Endothelial cell of umbilical vein (primary cell): ENCODE results near the gene APCDD1. TPM values are rescaled to one million over a fixed set of nuclear protein-coding genes. Genes with fewer than 3 reads are reported as not detected.

Experiments
- BruUV-seq: library from RNA; stranded (reverse); fragments of 400-500 nt; replicated peaks from 2 replicates; lab custom pipeline; 2021; lab: Mats Ljungman, UMichigan
- CTCF ChIA-PET: fragments of 300-600, 350-600 bp; sonication (Branson Sonifier 250); formaldehyde crosslinking; loops from one replicate; lab custom pipeline; 2021; ENCODE audit warnings: antibody characterized with exemption, inconsistent platforms; lab: Charles Lee
- POLR2A ChIA-PET: fragments of 300-600, 350-600 bp; sonication (Branson Sonifier 250); formaldehyde crosslinking; loops from one replicate; lab custom pipeline; 2021; ENCODE audit warnings: antibody characterized with exemption, inconsistent platforms; lab: Charles Lee
- DNase-seq: peaks from one replicate; pipeline ENCODE4 v3.0.0-alpha.2; 2011; ENCODE audit warnings: low read depth, low spot score
- FAIRE-seq: peaks from 2 replicates; lab custom pipeline; 2011; peaks lifted over from hg19 to GRCh38; lab: Jason Lieb, UNC
- H2AFZ ChIP-seq: 2 replicates; pipeline ENCODE4 v1.6.0; 2012; ENCODE audit warnings: low read depth, low read length, control low read depth, inconsistent platforms
- H3K27ac ChIP-seq: 2 replicates; pipeline ENCODE4 v1.5.1; 2011; ENCODE audit warnings: low read depth, mild to moderate bottlenecking, control low read depth, low read length, moderate library complexity; ENCODE audit not compliant: insufficient read depth
- H3K27me3 ChIP-seq, 2 experiments: 2 replicates each; pipeline versions ENCODE4 v1.6.0 to v1.6.1; 2011; ENCODE audit warnings: low read length in 2 of 2, mixed read lengths in 1 of 2; ENCODE audit not compliant: control insufficient read depth in 2 of 2, insufficient read depth in 2 of 2
- H3K36me3 ChIP-seq, 2 experiments: 2 replicates in 1 of 2; 3 replicates in 1 of 2; pipeline ENCODE4 v1.5.1; 2011; ENCODE audit warnings: low read length in 2 of 2, mild to moderate bottlenecking in 1 of 2, moderate library complexity in 1 of 2; ENCODE audit not compliant: control insufficient read depth in 2 of 2, insufficient read depth in 2 of 2; ENCODE audit errors: extremely low read depth in 1 of 2
- H3K4me1 ChIP-seq: 3 replicates; pipeline ENCODE4 v1.5.1; 2011; ENCODE audit warnings: mild to moderate bottlenecking, low read length; ENCODE audit not compliant: control insufficient read depth, insufficient read depth; ENCODE audit errors: extremely low read depth
- H3K4me2 ChIP-seq: 2 replicates; pipeline ENCODE4 v1.6.1; 2011; ENCODE audit warnings: low read length, control low read depth, mixed read lengths; ENCODE audit not compliant: insufficient read depth
- H3K4me3 ChIP-seq, 3 experiments: fragments of 200-600 bp in 1 of 3; sonication (generic), shearing (Covaris generic) in 1 of 3; replicated peaks in 1 of 3; 2 replicates each; pipeline ENCODE4 v1.5.1; 2011 to 2016; ENCODE audit warnings: control low read depth in 3 of 3, low read length in 3 of 3, mild to moderate bottlenecking in 2 of 3, inconsistent platforms in 1 of 3, low read depth in 1 of 3, moderate library complexity in 1 of 3; ENCODE audit not compliant: insufficient read depth in 1 of 3
- H3K79me2 ChIP-seq: 2 replicates; pipeline ENCODE4 v1.6.0; 2012; ENCODE audit warnings: low read length, inconsistent platforms; ENCODE audit not compliant: control insufficient read depth, insufficient read depth
- H3K9ac ChIP-seq: replicated peaks from 2 replicates; pipeline ENCODE3; 2011; ENCODE audit warnings: low read length, control low read depth; ENCODE audit not compliant: insufficient read depth; ENCODE audit errors: extremely low read depth
- H3K9me1 ChIP-seq: replicated peaks from 3 replicates; pipeline ENCODE4 v1.6.0; 2011; ENCODE audit warnings: mild to moderate bottlenecking, low read length; ENCODE audit not compliant: control insufficient read depth, insufficient read depth; ENCODE audit errors: extremely low read depth
- H3K9me3 ChIP-seq: replicated peaks from 2 replicates; pipeline ENCODE4 v1.5.1; 2012; ENCODE audit warnings: low read length, inconsistent platforms; ENCODE audit not compliant: control insufficient read depth, insufficient read depth
- H4K20me1 ChIP-seq: replicated peaks from 2 replicates; pipeline ENCODE3; 2011; ENCODE audit warnings: mild to moderate bottlenecking, low read length; ENCODE audit not compliant: control insufficient read depth, insufficient read depth; ENCODE audit errors: extremely low read depth
- EZH2 ChIP-seq: IDR thresholded peaks from 2 replicates; pipeline ENCODE4 v1.6.1; 2012; ENCODE audit warnings: borderline replicate concordance, low read depth, mild to moderate bottlenecking, moderate library complexity, low read length, inconsistent platforms; ENCODE audit not compliant: severe bottlenecking
- FOS ChIP-seq: IDR thresholded peaks from 2 replicates; pipeline ENCODE4 v1.6.1; 2011; ENCODE audit warnings: mild to moderate bottlenecking, low read length, moderate library complexity, borderline replicate concordance; ENCODE audit not compliant: insufficient read depth
- GATA2 ChIP-seq: IDR thresholded peaks from 2 replicates; pipeline ENCODE4 v1.7.0; 2011; ENCODE audit warnings: low read depth, mild to moderate bottlenecking, moderate library complexity, mixed read lengths, low read length; ENCODE audit not compliant: insufficient read length, insufficient read depth
- JUN ChIP-seq: IDR thresholded peaks from 2 replicates; pipeline ENCODE4 v1.6.1; 2011; ENCODE audit warnings: borderline replicate concordance, low read depth; ENCODE audit not compliant: insufficient read length, insufficient read depth
- MYC ChIP-seq: IDR thresholded peaks from one replicate; pipeline ENCODE4 v1.6.1; 2011; ENCODE audit warnings: mild to moderate bottlenecking, low read depth, low read length
- POLR2A ChIP-seq: IDR thresholded peaks from 2 replicates; pipeline ENCODE4 v1.6.1; 2012; ENCODE audit warnings: low read depth, mild to moderate bottlenecking, control low read depth, low read length
- POLR2AphosphoS5 ChIP-seq: IDR thresholded peaks from 2 replicates; pipeline ENCODE4 v1.6.1; 2012; ENCODE audit warnings: low read depth, mild to moderate bottlenecking, control low read depth, low read length, moderate library complexity; ENCODE audit not compliant: insufficient read depth
- dilution Hi-C: fragments of 300-500 bp; cut with MboI; formaldehyde crosslinking; loops from one replicate; pipeline ENCODE4 v1.15.0; 2019; ENCODE audit warnings: low sequenced_read_pairs; ENCODE audit not compliant: extremely low pct_ligation_motif_present
- intact Hi-C: fragments of 100-400 bp; cut with micrococcal nuclease; formaldehyde crosslinking; loops from one replicate; pipeline ENCODE4 v1.10.0; 2022
- polyA plus RNA-seq, 4 experiments: library from polyadenylated mRNA; depleted of rRNA in 3 of 4; stranded (reverse) in 3 of 4; unstranded in 1 of 4; fragments of >200 nt; gene quantifications; 2 replicates each; pipeline versions ENCODE4 v1.2.1 to v1.2.3, GENCODE V29; 2011 to 2012; ENCODE audit warnings: missing spikeins in 1 of 4
- total RNA-seq: library from RNA; stranded (reverse); gene quantifications from 2 replicates; pipeline ENCODE4 v1.2.3, GENCODE V29; 2021
- TF ChIP-seq, protein P1 (sequence below), 2 donors: IDR thresholded peaks; 1 replicate in 1 of 2; 2 replicates in 1 of 2; pipeline ENCODE4 v1.5.1; 2011; ENCODE audit warnings: low read length in 2 of 2, mild to moderate bottlenecking in 2 of 2, moderate library complexity in 2 of 2, control low read depth in 1 of 2, inconsistent platforms in 1 of 2, low read depth in 1 of 2; ENCODE audit not compliant: insufficient read depth in 1 of 2; ENCODE audit errors: extremely low read depth in 1 of 2
- TF ChIP-seq, protein P2 (sequence below): IDR thresholded peaks from 2 replicates; pipeline ENCODE4 v1.6.1; 2011; ENCODE audit not compliant: insufficient read depth, insufficient read length

APCDD1 gene
- total and polyA plus RNA-seq, 2 donors (not counting 3 experiments of a cell fraction or from before 2014, with no cell fraction given): 0.95 to 1.4 TPM

DNA sequence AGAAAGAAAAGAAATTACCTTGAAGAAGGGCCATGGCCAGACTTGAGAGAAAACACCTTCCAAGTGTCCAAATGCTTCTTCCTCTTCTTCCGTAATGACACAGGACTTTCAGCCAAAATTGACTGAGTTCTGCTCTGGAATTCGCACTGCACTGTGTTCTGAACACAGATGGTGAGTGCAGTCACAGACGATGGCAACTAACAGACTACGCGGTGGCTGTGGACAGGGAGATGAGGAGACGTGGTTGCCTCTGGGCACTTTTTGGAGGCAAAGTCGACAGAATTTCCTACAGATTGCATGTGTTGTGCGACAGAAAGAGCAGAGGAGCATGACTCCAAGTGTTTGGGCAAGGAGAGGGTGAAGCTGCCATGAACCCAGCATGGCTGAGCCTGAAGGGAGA is 67.1 kb downstream of the APCDD1 start:
- FAIRE-seq (no peak), DNase-seq (no peak)
- H3K9me1 ChIP-seq: no peaks in the 10 kb centered on the region
- dilution Hi-C loops (loop anchor here (25.0 kb wide), 1 partner anchor 534 kb away; no protein-coding TSS in a partner anchor), intact Hi-C loops (loop anchor here (10.0 kb wide), 2 partner anchors 247 to 907 kb away; partner anchors contain the start of gene PPP4R1)
- H3K9ac ChIP-seq: no peak overlapping the region
- H3K9me3 ChIP-seq: no peaks in the 10 kb centered on the region
- no peak overlapping the region for H3K4me3 ChIP-seq
- TF ChIP-seq FOS: no peak
- TF ChIP-seq, protein P1, sequence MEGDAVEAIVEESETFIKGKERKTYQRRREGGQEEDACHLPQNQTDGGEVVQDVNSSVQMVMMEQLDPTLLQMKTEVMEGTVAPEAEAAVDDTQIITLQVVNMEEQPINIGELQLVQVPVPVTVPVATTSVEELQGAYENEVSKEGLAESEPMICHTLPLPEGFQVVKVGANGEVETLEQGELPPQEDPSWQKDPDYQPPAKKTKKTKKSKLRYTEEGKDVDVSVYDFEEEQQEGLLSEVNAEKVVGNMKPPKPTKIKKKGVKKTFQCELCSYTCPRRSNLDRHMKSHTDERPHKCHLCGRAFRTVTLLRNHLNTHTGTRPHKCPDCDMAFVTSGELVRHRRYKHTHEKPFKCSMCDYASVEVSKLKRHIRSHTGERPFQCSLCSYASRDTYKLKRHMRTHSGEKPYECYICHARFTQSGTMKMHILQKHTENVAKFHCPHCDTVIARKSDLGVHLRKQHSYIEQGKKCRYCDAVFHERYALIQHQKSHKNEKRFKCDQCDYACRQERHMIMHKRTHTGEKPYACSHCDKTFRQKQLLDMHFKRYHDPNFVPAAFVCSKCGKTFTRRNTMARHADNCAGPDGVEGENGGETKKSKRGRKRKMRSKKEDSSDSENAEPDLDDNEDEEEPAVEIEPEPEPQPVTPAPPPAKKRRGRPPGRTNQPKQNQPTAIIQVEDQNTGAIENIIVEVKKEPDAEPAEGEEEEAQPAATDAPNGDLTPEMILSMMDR (IDR thresholded peaks at IDR 0.05; ENCODE audit: extremely low read depth in 1 of 2, insufficient read depth in 1 of 2, low read depth in 1 of 2, low read length in 2 of 2): no peak
- H3K4me1 ChIP-seq: peaks cover 2% of the 10 kb centered on the region
- peaks cover 23 to 39% of the 10 kb centered on the region in 2 experiments for H3K27me3 ChIP-seq
- peaks cover 4% of the 10 kb centered on the region for H3K79me2 ChIP-seq
- no peak overlapping the region for H3K27ac ChIP-seq
- H4K20me1 ChIP-seq: no peaks in the 10 kb centered on the region
- no peak overlapping the region for H2AFZ ChIP-seq
- no peaks in the 10 kb centered on the region for H3K36me3 ChIP-seq
- no peak overlapping the region for H3K4me2 ChIP-seq
- ChIA-PET CTCF (interaction anchor here (2.1 to 2.3 kb wide), 2 partner anchors 489 to 550 kb away, joined by 9 to 21 read pairs; no protein-coding TSS in a partner anchor), POLR2A (no interaction called here)
- no TSS peak for BruUV-seq

DNA sequence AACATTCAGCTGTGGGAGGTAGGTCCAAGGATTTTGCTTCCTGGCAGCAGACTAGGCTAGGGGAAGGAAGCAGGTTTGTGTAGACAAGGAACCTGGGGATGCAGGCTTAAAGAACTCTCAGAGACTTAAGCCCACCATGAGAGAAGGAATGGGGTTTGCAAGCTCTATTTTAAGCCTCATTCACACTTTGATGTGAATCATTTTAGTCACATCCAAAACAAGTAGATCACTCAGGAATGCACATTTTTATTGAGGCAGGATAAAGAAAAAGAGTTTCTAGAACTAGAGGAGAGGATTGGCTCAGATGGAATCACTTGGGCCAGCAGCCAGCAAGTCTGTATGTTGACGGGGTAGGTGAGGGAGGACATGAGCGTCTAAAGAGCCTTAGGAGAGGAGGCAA is 68.1 kb downstream of the APCDD1 start:
- no peak for DNase-seq
- no peaks in the 10 kb centered on the region for H4K20me1 ChIP-seq
- no peak overlapping the region for H3K4me3 ChIP-seq
- ChIA-PET POLR2A (no interaction called here), CTCF (interaction anchor here (0.9 to 2.3 kb wide), 4 partner anchors 38 to 551 kb away, joined by 4 to 21 read pairs (median 6); no protein-coding TSS in a partner anchor)
- dilution Hi-C loops: loop anchor here (25.0 kb wide), 1 partner anchor 535 kb away; no protein-coding TSS in a partner anchor
- no peak overlapping the region for H3K27ac ChIP-seq
- no TSS peak for BruUV-seq
- peaks cover 6% of the 10 kb centered on the region for H3K4me1 ChIP-seq
- intact Hi-C loops: loop anchor here (10.0 kb wide), 2 partner anchors 248 to 908 kb away; partner anchors contain the start of gene PPP4R1
- H3K9ac ChIP-seq: no peak overlapping the region
- TF ChIP-seq MYC (no peak), POLR2A (no peak), GATA2 (no peak), EZH2 (no peak), POLR2AphosphoS5 (no peak), JUN (no peak), FOS (no peak)
- TF ChIP-seq, protein P1 (IDR thresholded peaks at IDR 0.05; ENCODE audit: extremely low read depth in 1 of 2, insufficient read depth in 1 of 2, low read depth in 1 of 2, low read length in 2 of 2): no peak
- TF ChIP-seq, protein P2, sequence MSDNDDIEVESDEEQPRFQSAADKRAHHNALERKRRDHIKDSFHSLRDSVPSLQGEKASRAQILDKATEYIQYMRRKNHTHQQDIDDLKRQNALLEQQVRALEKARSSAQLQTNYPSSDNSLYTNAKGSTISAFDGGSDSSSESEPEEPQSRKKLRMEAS: no peak
- no peak for FAIRE-seq
- peaks cover 15 to 34% of the 10 kb centered on the region in 2 experiments for H3K27me3 ChIP-seq
- no peaks in the 10 kb centered on the region for H3K9me1 ChIP-seq
- no peak overlapping the region for H2AFZ ChIP-seq
- H3K79me2 ChIP-seq: peaks cover 12% of the 10 kb centered on the region
- H3K9me3 ChIP-seq: no peaks in the 10 kb centered on the region
- no peaks in the 10 kb centered on the region for H3K36me3 ChIP-seq
- H3K4me2 ChIP-seq: no peak overlapping the region
